Hepatocyte (in vitro differentiated cells): ENCODE data around the gene SOD3. TPM values are rescaled to one million over a fixed set of nuclear protein-coding genes. Genes with fewer than 3 reads are reported as not detected.

Experiments
- DNase-seq: peaks from one replicate; pipeline ENCODE4 v3.0.0-alpha.2; 2016; ENCODE audit warnings: low spot score
- H2AFZ ChIP-seq: fragments of 200-600 bp; sonication (generic); 2 replicates; pipeline ENCODE4 v1.6.0; 2016; ENCODE audit warnings: antibody characterized with exemption, mild to moderate bottlenecking
- H3K27ac ChIP-seq: fragments of 200-600 bp; sonication (generic); 2 replicates; pipeline ENCODE4 v1.5.1; 2016; ENCODE audit warnings: mild to moderate bottlenecking
- H3K27me3 ChIP-seq: fragments of 200-600 bp; sonication (generic); 2 replicates; pipeline ENCODE4 v1.6.1; 2016
- H3K36me3 ChIP-seq: fragments of 200-600 bp; sonication (generic); replicated peaks from 2 replicates; pipeline ENCODE4 v1.5.1; 2016; ENCODE audit warnings: low read depth; ENCODE audit not compliant: insufficient read depth
- H3K4me1 ChIP-seq: fragments of 200-600 bp; sonication (generic); 2 replicates; pipeline ENCODE4 v1.5.1; 2016; ENCODE audit warnings: mild to moderate bottlenecking, moderate library complexity; ENCODE audit not compliant: insufficient read depth
- H3K4me2 ChIP-seq: fragments of 200-600 bp; sonication (generic); 2 replicates; pipeline ENCODE4 v1.6.0; 2016
- H3K4me3 ChIP-seq: fragments of 200-600 bp; sonication (generic); 2 replicates; pipeline ENCODE4 v1.5.1; 2016; ENCODE audit warnings: mild to moderate bottlenecking
- H3K79me2 ChIP-seq: fragments of 200-600 bp; sonication (generic); 2 replicates; pipeline ENCODE4 v1.6.0; 2017; ENCODE audit warnings: mild to moderate bottlenecking
- H3K9me2 ChIP-seq: fragments of 200-600 bp; sonication (generic); replicated peaks from 2 replicates; pipeline ENCODE4 v1.6.0; 2017; ENCODE audit warnings: mild to moderate bottlenecking; ENCODE audit not compliant: insufficient read depth
- H3K9me3 ChIP-seq: fragments of 200-600 bp; sonication (generic); 2 replicates; pipeline ENCODE4 v1.5.1; 2016; ENCODE audit warnings: low read depth, mild to moderate bottlenecking
- H4K20me1 ChIP-seq: fragments of 200-600 bp; sonication (generic); 2 replicates; pipeline ENCODE4 v1.6.0; 2016; ENCODE audit warnings: mild to moderate bottlenecking; ENCODE audit not compliant: insufficient read depth, poor library complexity, severe bottlenecking
- EZH2 ChIP-seq: fragments of 200-600 bp; sonication (generic); IDR thresholded peaks from 2 replicates; pipeline ENCODE4 v1.6.1; 2016; ENCODE audit warnings: antibody characterized with exemption, mild to moderate bottlenecking, borderline replicate concordance
- EZH2phosphoT487 ChIP-seq: fragments of 200-600 bp; sonication (generic); IDR thresholded peaks from one replicate; pipeline ENCODE4 v1.6.1; 2018; ENCODE audit warnings: antibody characterized with exemption, mild to moderate bottlenecking, low read depth, moderate library complexity; ENCODE audit not compliant: unreplicated experiment, severe bottlenecking
- WGBS: methylation state at CpG from one replicate; pipeline ENCODE4 v1.1.6; 2016; ENCODE audit warnings: low lambda C conversion rate; ENCODE audit errors: missing lambda C conversion rate; 5-methylcytosine and 5-hydroxymethylcytosine counted together
- polyA plus RNA-seq: library from polyadenylated mRNA; unstranded; fragments of >200 nt; fragmentation: Nextera tagmentation; extraction: Ambion mirVana; gene quantifications from 2 replicates; pipeline ENCODE4 v1.2.1, GENCODE V29; 2016
- total RNA-seq: library from RNA; depleted of rRNA; stranded (reverse); fragments of >200 nt; gene quantifications from 2 replicates; pipeline ENCODE4 v1.2.3, GENCODE V29; 2014
- TF ChIP-seq, protein P1 (sequence below): fragments of 200-600 bp; sonication (generic); IDR thresholded peaks from 2 replicates; pipeline ENCODE4 v1.5.1; 2016; ENCODE audit warnings: antibody characterized with exemption, mild to moderate bottlenecking; ENCODE audit not compliant: poor library complexity

The SOD3 gene
- total and polyA plus RNA-seq, 2 experiments from 2014 or later, result 7.5 to 20.3 TPM

GRCh38 chr4:24771241-24771640 is 24.1 kb upstream of the SOD3 start:
- H4K20me1 ChIP-seq, result no peaks in the 10 kb centered on the region
- H3K4me1 ChIP-seq, result no peaks in the 10 kb centered on the region
- no peak overlapping the region for H3K27ac ChIP-seq
- no peaks in the 10 kb centered on the region for H3K36me3 ChIP-seq
- TF ChIP-seq EZH2, result no peak
- no peak for TF ChIP-seq EZH2phosphoT487
- TF ChIP-seq, protein P1, sequence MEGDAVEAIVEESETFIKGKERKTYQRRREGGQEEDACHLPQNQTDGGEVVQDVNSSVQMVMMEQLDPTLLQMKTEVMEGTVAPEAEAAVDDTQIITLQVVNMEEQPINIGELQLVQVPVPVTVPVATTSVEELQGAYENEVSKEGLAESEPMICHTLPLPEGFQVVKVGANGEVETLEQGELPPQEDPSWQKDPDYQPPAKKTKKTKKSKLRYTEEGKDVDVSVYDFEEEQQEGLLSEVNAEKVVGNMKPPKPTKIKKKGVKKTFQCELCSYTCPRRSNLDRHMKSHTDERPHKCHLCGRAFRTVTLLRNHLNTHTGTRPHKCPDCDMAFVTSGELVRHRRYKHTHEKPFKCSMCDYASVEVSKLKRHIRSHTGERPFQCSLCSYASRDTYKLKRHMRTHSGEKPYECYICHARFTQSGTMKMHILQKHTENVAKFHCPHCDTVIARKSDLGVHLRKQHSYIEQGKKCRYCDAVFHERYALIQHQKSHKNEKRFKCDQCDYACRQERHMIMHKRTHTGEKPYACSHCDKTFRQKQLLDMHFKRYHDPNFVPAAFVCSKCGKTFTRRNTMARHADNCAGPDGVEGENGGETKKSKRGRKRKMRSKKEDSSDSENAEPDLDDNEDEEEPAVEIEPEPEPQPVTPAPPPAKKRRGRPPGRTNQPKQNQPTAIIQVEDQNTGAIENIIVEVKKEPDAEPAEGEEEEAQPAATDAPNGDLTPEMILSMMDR, result no peak
- WGBS, result 86% methylated on average over 4 of the region's 4 CpGs
- no peak for DNase-seq
- H3K79me2 ChIP-seq, result no peaks in the 10 kb centered on the region
- no peak overlapping the region for H2AFZ ChIP-seq
- no peaks in the 10 kb centered on the region for H3K9me3 ChIP-seq
- no peak overlapping the region for H3K4me2 ChIP-seq
- H3K27me3 ChIP-seq, result no peaks in the 10 kb centered on the region
- H3K4me3 ChIP-seq, result no peak overlapping the region
- no peaks in the 10 kb centered on the region for H3K9me2 ChIP-seq

- 88% methylated on average over 5 of the region's 5 CpGs for WGBS
Measured at GRCh38 chr4:24772061-24772705, 23.2 kb upstream of the SOD3 start.

GRCh38 chr4:24772952-24773351 is 22.4 kb upstream of the SOD3 start:
- H4K20me1 ChIP-seq, result no peaks in the 10 kb centered on the region
- no peaks in the 10 kb centered on the region for H3K9me3 ChIP-seq
- H3K27me3 ChIP-seq, result no peaks in the 10 kb centered on the region
- H3K4me1 ChIP-seq, result peaks cover 2% of the 10 kb centered on the region
- no peak overlapping the region for H3K27ac ChIP-seq
- no peaks in the 10 kb centered on the region for H3K36me3 ChIP-seq
- H3K4me2 ChIP-seq, result no peak overlapping the region
- H3K9me2 ChIP-seq, result no peaks in the 10 kb centered on the region
- TF ChIP-seq EZH2 (no peak), EZH2phosphoT487 (no peak)
- TF ChIP-seq, protein P1, result no peak
- H3K4me3 ChIP-seq, result no peak overlapping the region
- H3K79me2 ChIP-seq, result no peaks in the 10 kb centered on the region
- over 99% methylated on average over 6 of the region's 6 CpGs for WGBS
- DNase-seq, result no peak
- H2AFZ ChIP-seq, result no peak overlapping the region

More at GRCh38 chr4:24772061-24772705, 23.2 kb upstream of the SOD3 start:
- no peaks in the 10 kb centered on the region for H3K79me2 ChIP-seq
- H3K4me2 ChIP-seq, result no peak overlapping the region
- H3K4me1 ChIP-seq, result no peaks in the 10 kb centered on the region
- H2AFZ ChIP-seq, result no peak overlapping the region
- no peaks in the 10 kb centered on the region for H3K9me2 ChIP-seq
- H3K27ac ChIP-seq, result no peak overlapping the region
- no peaks in the 10 kb centered on the region for H3K9me3 ChIP-seq
- H4K20me1 ChIP-seq, result no peaks in the 10 kb centered on the region
- TF ChIP-seq, protein P1, result no peak
- no peak for TF ChIP-seq EZH2
- no peak for TF ChIP-seq EZH2phosphoT487
- no peak for DNase-seq
- H3K4me3 ChIP-seq, result no peak overlapping the region
- no peaks in the 10 kb centered on the region for H3K27me3 ChIP-seq
- H3K36me3 ChIP-seq, result no peaks in the 10 kb centered on the region
